Body of pancreas (tissue), 4 donors: Measurements from ENCODE around the gene CTPS1. TPM values are rescaled to one million over a fixed set of nuclear protein-coding genes. Genes with fewer than 3 reads are reported as not detected.

Source experiments
- ATAC-seq: fragments of 150-250 bp; one replicate; pipeline ENCODE4 v1.9.1; 2016
- DNase-seq, 4 donors: peaks; one replicate each; pipeline ENCODE4 v3.0.0-alpha.2; 2019
- H3K27ac ChIP-seq, 4 donors: fragments of 200-600 bp; sonication (generic); 1 replicate in 3 of 4; 2 replicates in 1 of 4; pipeline versions ENCODE4 v1.5.1 to v1.6.1; 2016 to 2019; ENCODE audit warnings: mild to moderate bottlenecking in 1 of 4, mixed read lengths in 1 of 4, moderate library complexity in 1 of 4
- H3K27me3 ChIP-seq, 2 donors: fragments of 200-600 bp; sonication (generic); one replicate each; pipeline ENCODE4 v1.6.0; 2016; ENCODE audit warnings: mild to moderate bottlenecking in 1 of 2
- H3K36me3 ChIP-seq, 2 donors: fragments of 200-600 bp; sonication (generic); replicated peaks in 1 of 2; 2 replicates each; pipeline ENCODE4 v1.5.1; 2016; ENCODE audit warnings: low read depth in 2 of 2; ENCODE audit not compliant: insufficient read depth in 1 of 2
- H3K4me1 ChIP-seq: fragments of 200-600 bp; sonication (generic); one replicate; pipeline ENCODE4 v1.6.0; 2016
- H3K4me3 ChIP-seq, 2 donors: fragments of 200-600 bp; sonication (generic); 1 replicate in 1 of 2; 2 replicates in 1 of 2; pipeline ENCODE4 v1.5.1; 2016 to 2019
- H3K9me3 ChIP-seq, 3 donors: fragments of 200-600 bp; sonication (generic); 1 replicate in 2 of 3; 2 replicates in 1 of 3; pipeline ENCODE4 v1.5.1; 2016
- POLR2A ChIP-seq, 3 donors: fragments of 450-650 bp; IDR thresholded peaks; one replicate each; pipeline ENCODE4 v1.6.1; 2016; ENCODE audit warnings: antibody characterized with exemption in 3 of 3, mild to moderate bottlenecking in 2 of 3
- WGBS, 2 donors: methylation state at CpG; one replicate each; pipeline ENCODE4 v1.1.5; 2017; 5-methylcytosine and 5-hydroxymethylcytosine counted together
- intact Hi-C: fragments of 100-400 bp; cut with DNase I; formaldehyde crosslinking; loops from one replicate; pipeline ENCODE4 v1.15.1; 2023
- total RNA-seq, 2 donors: library from RNA; depleted of rRNA; stranded (reverse); fragments of >200 nt; gene quantifications; one replicate each; pipeline ENCODE4 v1.1.0, GENCODE V29; 2016
- TF ChIP-seq, protein P1 (sequence below), 7 experiments: fragments of 450-650 bp in 4 of 7; fragments of 200-600 bp in 3 of 7; sonication (generic) in 3 of 7; IDR thresholded peaks; one replicate each; pipeline ENCODE4 v1.5.1; 2016 to 2019; ENCODE audit warnings: antibody characterized with exemption in 7 of 7

Gene CTPS1
- total RNA-seq, 2 donors from 2014 or later, result 8.9 to 13.0 TPM

DNA sequence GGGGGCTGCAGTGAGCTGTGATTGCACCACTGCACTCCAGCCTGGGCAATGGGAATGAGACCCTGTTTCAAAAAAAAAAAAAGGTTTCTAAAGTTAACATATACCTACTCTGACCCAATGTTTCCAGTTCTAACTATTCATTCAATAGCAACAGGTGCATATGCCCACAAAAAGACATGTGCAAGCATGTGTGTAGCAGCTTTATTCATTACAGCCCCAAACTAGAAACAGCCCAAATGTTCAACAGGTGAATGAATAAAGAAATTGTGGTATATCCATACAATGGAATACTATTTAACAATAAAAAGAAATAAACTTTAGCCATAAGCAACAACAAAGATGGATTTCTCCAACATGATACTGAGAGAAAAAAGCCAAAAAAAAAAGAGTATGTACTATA, 21.3 kb upstream of the CTPS1 start:
- TF ChIP-seq, protein P1, sequence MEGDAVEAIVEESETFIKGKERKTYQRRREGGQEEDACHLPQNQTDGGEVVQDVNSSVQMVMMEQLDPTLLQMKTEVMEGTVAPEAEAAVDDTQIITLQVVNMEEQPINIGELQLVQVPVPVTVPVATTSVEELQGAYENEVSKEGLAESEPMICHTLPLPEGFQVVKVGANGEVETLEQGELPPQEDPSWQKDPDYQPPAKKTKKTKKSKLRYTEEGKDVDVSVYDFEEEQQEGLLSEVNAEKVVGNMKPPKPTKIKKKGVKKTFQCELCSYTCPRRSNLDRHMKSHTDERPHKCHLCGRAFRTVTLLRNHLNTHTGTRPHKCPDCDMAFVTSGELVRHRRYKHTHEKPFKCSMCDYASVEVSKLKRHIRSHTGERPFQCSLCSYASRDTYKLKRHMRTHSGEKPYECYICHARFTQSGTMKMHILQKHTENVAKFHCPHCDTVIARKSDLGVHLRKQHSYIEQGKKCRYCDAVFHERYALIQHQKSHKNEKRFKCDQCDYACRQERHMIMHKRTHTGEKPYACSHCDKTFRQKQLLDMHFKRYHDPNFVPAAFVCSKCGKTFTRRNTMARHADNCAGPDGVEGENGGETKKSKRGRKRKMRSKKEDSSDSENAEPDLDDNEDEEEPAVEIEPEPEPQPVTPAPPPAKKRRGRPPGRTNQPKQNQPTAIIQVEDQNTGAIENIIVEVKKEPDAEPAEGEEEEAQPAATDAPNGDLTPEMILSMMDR (IDR thresholded peaks at IDR 0.05), result no peak
- TF ChIP-seq POLR2A (IDR thresholded peaks at IDR 0.05), result no peak
- Histone ChIP-seq H3K9me3 (no peaks in the 10 kb centered on the region), H3K27me3 (no peaks in the 10 kb centered on the region), H3K4me3 (no peak overlapping the region), H3K36me3 (no peaks in the 10 kb centered on the region), H3K4me1 (no peaks in the 10 kb centered on the region), H3K27ac (no peak overlapping the region)
- intact Hi-C loops, result no loop called here
- ATAC-seq, result no peak
- DNase-seq, result no peak

DNA sequence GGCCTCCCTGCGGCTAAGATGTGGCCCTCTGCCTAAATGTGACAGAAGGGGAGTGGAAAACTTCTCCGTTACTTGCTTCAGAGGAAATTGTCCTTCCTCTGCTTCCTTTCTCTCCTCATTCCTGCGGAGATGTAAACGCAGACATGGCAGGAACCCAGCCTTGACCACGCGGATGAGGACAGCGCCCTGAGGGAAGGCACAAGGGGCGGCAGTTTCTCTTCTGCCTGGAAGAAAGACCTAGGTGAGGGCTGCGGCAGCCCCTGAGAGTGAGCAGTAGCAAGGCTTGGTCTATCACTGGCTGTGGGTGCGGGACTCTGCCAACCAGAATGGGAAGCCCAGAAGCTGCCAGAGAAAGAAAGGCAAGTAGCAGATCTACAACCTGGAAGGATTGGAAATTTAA, 14.0 kb upstream of the CTPS1 start:
- H3K4me1 ChIP-seq, result no peaks in the 10 kb centered on the region
- no peak overlapping the region for H3K4me3 ChIP-seq
- H3K36me3 ChIP-seq, result no peaks in the 10 kb centered on the region
- ATAC-seq (no peak), DNase-seq (no peak)
- 77 to 90% methylated on average over 10 of the region's 10 CpGs for WGBS, 2 donors
- H3K27me3 ChIP-seq, result no peaks in the 10 kb centered on the region
- H3K9me3 ChIP-seq, result no peaks in the 10 kb centered on the region
- intact Hi-C loops, result no loop called here
- H3K27ac ChIP-seq, result no peak overlapping the region
- TF ChIP-seq POLR2A (IDR thresholded peaks at IDR 0.05), result no peak
- TF ChIP-seq, protein P1 (IDR thresholded peaks at IDR 0.05), result no peak

DNA sequence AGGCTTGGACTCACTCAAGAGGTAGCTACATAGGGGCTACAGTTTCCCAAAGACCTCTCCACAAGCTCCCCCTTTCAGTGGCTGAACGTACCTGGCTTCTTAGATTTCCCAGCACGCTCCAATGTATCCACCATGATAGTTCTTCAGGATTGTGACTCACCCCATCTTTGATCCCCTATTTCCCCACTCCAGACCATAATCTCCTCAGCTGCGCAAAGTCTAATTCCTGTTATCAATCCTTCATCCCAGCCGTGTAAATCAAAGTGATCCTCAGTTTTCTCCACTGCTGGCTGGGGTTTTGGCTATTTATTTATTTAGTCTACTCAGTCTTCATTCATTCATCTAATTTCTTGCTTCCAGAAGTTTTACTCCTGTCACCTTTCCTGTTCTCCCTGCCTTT, 13.1 kb upstream of the CTPS1 start:
- no peak overlapping the region for H3K27ac ChIP-seq
- no peak for TF ChIP-seq POLR2A (IDR thresholded peaks at IDR 0.05)
- WGBS, 2 donors, result 75 to 81% methylated on average over 4 of the region's 4 CpGs

DNA sequence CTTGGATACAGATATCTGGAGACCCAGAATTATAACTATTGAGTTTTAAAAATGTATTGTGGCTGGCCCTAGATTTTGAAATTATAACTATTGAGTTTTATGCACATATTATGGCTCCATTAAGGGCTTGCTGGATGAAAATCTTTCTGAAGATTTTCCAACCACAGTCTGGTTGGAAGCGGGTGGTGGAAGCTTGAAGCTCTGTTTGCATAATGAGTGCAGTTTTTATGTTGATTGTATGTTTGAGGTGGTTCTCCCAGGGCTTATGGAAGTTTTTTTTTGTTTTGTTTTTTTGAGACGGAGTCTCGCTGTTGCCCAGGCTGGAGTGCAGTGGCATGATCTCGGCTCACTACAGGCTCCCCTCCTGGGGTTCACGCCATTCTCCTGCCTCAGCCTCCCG, 10.1 kb upstream of the CTPS1 start:
- intact Hi-C loops, result no loop called here
- H3K27ac ChIP-seq, result no peak overlapping the region
- H3K4me3 ChIP-seq, result no peak overlapping the region
- DNase-seq (no peak), ATAC-seq (no peak)
- TF ChIP-seq POLR2A (IDR thresholded peaks at IDR 0.05), result no peak
- TF ChIP-seq, protein P1 (IDR thresholded peaks at IDR 0.05), result no peak
- H3K27me3 ChIP-seq, result no peaks in the 10 kb centered on the region
- no peaks in the 10 kb centered on the region for H3K4me1 ChIP-seq
- H3K9me3 ChIP-seq, result no peaks in the 10 kb centered on the region
- no peaks in the 10 kb centered on the region for H3K36me3 ChIP-seq
- WGBS, 2 donors, result 90 to 93% methylated on average over 6 of the region's 6 CpGs

More for the DNA sequence above, 13.1 kb upstream of the CTPS1 start:
- H3K36me3 ChIP-seq, result no peaks in the 10 kb centered on the region
- no peaks in the 10 kb centered on the region for H3K4me1 ChIP-seq
- no peak overlapping the region for H3K4me3 ChIP-seq
- ATAC-seq (no peak), DNase-seq (no peak)
- H3K9me3 ChIP-seq, result no peaks in the 10 kb centered on the region
- intact Hi-C loops, result no loop called here
- H3K27me3 ChIP-seq, result no peaks in the 10 kb centered on the region

DNA sequence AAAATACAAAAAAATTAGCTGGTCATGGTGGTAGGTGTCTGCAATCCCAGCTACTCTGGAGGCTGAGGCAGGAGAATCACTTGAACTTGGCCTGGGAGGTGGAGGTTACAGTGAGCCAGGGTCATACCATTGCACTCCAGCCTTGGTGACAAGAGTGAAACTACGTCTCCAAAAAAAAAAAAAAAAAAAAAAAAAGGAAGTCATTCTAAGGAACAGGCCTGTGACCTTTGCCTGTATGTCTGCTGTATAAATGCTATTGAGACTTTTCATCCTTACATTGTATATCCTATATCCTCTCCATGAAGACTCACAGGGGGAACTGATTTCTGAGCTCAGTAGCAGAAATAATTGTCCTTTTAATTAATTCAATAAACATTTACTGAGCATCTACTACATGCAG, 7.5 kb upstream of the CTPS1 start:
- no peaks in the 10 kb centered on the region for H3K27me3 ChIP-seq
- ATAC-seq (no peak), DNase-seq (no peak)
- no peaks in the 10 kb centered on the region for H3K4me1 ChIP-seq
- no peak overlapping the region for H3K4me3 ChIP-seq
- intact Hi-C loops, result no loop called here
- H3K9me3 ChIP-seq, result no peaks in the 10 kb centered on the region
- H3K36me3 ChIP-seq, result no peaks in the 10 kb centered on the region
- TF ChIP-seq, protein P1 (IDR thresholded peaks at IDR 0.05), result no peak
- no peak overlapping the region for H3K27ac ChIP-seq
- WGBS, 2 donors, result 62 to 64% methylated on average over 1 of the region's 1 CpG
